H1 (cell line): ENCODE measurements around the gene ARHGEF28. TPM values are rescaled to one million over a fixed set of nuclear protein-coding genes. Genes with fewer than 3 reads are reported as not detected.

Experiments
- ASH2L ChIP-seq: fragments of 200-600, 300-600 bp; sonication (generic); IDR thresholded peaks from one replicate; pipeline ENCODE4 v1.7.1; 2017; ENCODE audit warnings: low read length
- BCL11A ChIP-seq, 2 experiments: IDR thresholded peaks; one replicate each; pipeline ENCODE4 v1.6.1; 2011; ENCODE audit warnings: low read depth in 2 of 2, low read length in 2 of 2, mild to moderate bottlenecking in 2 of 2
- CHD2 ChIP-seq: IDR thresholded peaks from 2 replicates; pipeline ENCODE4 v1.6.1; 2012; ENCODE audit warnings: low read length, improper control_type of control experiment
- HDAC2 ChIP-seq, 2 experiments: fragments of 300-600 bp in 1 of 2; sonication (generic) in 1 of 2; IDR thresholded peaks; 2 replicates each; pipeline ENCODE4 v1.6.1; 2011 to 2012; ENCODE audit warnings: low read depth in 2 of 2, low read length in 2 of 2, mild to moderate bottlenecking in 2 of 2, moderate library complexity in 2 of 2, borderline replicate concordance in 1 of 2, inconsistent platforms in 1 of 2
- JUND ChIP-seq: IDR thresholded peaks from 2 replicates; pipeline ENCODE4 v1.6.1; 2011; ENCODE audit warnings: mild to moderate bottlenecking, improper control_type of control experiment, low read length
- KDM1A ChIP-seq: fragments of 200-600, 300-600 bp; sonication (generic); IDR thresholded peaks from 2 replicates; pipeline ENCODE4 v1.7.1; 2016; ENCODE audit warnings: mild to moderate bottlenecking, low read length, borderline replicate concordance
- NANOG ChIP-seq: IDR thresholded peaks from 2 replicates; pipeline ENCODE4 v1.6.1; 2011; ENCODE audit warnings: low read length, low read depth, mild to moderate bottlenecking, inconsistent platforms; ENCODE audit not compliant: insufficient read depth, poor library complexity, severe bottlenecking
- RBBP5 ChIP-seq: IDR thresholded peaks from 2 replicates; pipeline ENCODE4 v1.7.1; 2012; ENCODE audit warnings: low read depth, mild to moderate bottlenecking, inconsistent platforms, low read length, moderate library complexity, borderline replicate concordance
- SUZ12 ChIP-seq: fragments of 200-600 bp; sonication (generic); IDR thresholded peaks from 2 replicates; pipeline ENCODE4 v1.6.1; 2012; ENCODE audit warnings: mild to moderate bottlenecking, inconsistent platforms, low read length, moderate library complexity, mixed read lengths
- polyA plus RNA-seq, 7 experiments: library from polyadenylated mRNA; depleted of rRNA in 3 of 7; stranded (reverse) in 5 of 7; unstranded in 2 of 7; fragments of >200 nt in 5 of 7; fragments of 200-250 nt in 2 of 7; gene quantifications; 1 replicate in 5 of 7; 2 replicates in 1 of 7; 4 replicates in 1 of 7; pipeline versions ENCODE4 v1.2.1 to v1.2.3, GENCODE V29; 2011 to 2013; ENCODE audit warnings: missing spikeins in 2 of 7, mixed read lengths in 2 of 7
- total RNA-seq: library from RNA; stranded (reverse); fragmentation: NEBNext Ultra II Directional; extraction: Animal tissue kit (Norgen Biotek cat#: 25700); gene quantifications from 2 replicates; pipeline ENCODE4 v1.2.1, GENCODE V29; 2021

Gene ARHGEF28
- total and polyA plus RNA-seq, 2 of the 8 experiments (the other 6 are each of a cell fraction or from before 2014, with no cell fraction given) = 0.33 to 1.0 TPM

GRCh38 chr5:73964352-73964865, 338.4 kb downstream of the ARHGEF28 start (continued):
- no peak for TF ChIP-seq BCL11A (IDR thresholded peaks at IDR 0.05; ENCODE audit: low read depth in 2 of 2, low read length in 2 of 2)
- TF ChIP-seq RBBP5 = no peak
- TF ChIP-seq SUZ12 = no peak
- TF ChIP-seq ASH2L = no peak
- no peak for TF ChIP-seq CHD2
- TF ChIP-seq NANOG = no peak
- TF ChIP-seq HDAC2 (IDR thresholded peaks at IDR 0.05; ENCODE audit: borderline replicate concordance in 1 of 2, low read depth in 2 of 2, low read length in 2 of 2) = no peak
- TF ChIP-seq KDM1A = no peak
- TF ChIP-seq JUND = no peak
